HG02798 (cell line): ENCODE measurements around the gene KCNC2.

Experiments used
- ATAC-seq: cut with Tn5 transposase; IDR thresholded peaks from one replicate; pipeline ENCODE4 v1.9.1; 2021; ENCODE audit warnings: mild to moderate bottlenecking; ENCODE audit not compliant: unreplicated experiment, poor library complexity

The KCNC2 gene

DNA sequence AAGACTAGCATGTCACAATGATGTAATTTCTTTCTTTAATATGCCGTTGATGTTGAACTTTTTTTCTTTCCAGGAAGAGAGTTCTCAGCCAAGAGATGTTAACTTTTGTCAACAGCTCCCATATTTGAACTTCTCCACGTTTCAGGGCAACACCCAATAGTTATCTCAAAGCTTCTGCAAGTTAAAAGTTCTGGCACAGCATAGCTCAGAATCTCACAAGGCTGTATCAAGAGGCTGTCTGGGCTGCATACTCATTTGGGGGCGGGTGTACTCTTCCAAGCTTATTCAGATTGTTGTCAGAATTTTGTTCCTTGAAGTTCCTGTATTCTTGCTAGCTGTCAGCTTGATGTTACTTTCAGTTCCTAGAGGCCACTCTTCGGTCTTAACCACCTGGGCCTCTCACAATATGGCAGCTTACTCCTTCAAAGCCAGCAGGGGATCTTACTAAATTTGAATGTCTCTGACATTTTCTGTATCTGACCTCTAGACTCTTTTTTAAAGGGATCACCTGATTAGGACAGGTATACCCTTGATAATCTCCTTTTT is 38.9 kb downstream of the KCNC2 start:
- peak; percentile 83 for ATAC-seq

DNA sequence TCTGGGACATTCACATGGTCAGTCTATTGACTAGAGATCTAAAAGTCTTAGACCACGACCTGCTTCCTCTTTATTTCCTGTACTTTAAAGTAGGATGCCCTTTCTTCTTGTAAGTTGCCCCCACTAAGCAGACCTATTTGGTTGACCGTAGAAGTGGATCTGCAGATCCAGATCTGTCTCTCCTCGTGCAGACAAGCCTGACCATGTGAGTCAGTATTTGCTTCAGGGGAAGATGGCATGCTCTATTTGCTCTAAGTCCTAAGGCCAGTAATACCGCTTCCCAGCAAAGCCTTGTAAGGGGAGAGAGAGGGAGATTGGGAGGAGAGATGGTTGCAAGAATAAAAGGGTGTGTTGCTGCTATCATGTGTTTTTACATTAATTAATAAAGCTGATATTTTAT is 46.8 kb downstream of the KCNC2 start:
- ATAC-seq: no peak

- no peak for ATAC-seq
Measured at GRCh38 chr12:75161488-75161887, 48.2 kb downstream of the KCNC2 start.

DNA sequence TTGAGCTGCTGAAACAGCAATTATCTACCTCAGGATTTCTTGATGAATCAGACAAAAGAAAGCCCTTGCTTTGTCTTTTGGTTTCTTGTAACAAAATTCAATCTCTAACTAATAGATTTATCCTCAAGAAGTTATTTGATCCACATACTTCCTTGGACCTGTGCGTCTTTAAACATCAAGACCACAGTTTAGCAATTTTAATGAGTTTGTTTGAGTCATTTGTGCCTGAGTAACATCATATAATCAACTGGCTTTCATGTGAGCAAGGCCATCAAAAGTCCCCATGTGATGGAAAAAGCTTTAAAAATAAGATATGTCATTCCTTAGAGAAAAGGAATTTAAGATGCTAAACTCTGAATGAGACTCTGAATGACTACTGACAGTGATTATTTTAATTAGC is 52.3 kb downstream of the KCNC2 start:
- no peak for ATAC-seq

DNA sequence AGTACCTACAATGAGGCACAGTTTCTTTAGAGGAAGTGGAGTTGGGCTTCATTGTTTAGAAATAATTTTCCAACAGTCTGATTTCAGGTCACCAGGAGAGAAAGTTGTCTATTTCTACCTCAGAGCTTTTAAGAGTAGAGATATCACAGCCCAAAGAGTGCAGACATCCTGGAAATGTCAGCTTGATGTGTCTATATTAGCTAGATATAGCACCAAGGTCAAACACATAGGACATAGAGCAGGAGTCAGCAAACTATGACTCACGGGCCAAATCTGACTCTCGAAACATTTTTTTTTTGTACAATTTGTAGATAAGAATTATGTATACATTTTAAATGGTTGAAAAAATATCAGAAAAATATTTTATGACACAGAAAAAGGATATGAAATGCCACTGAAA is 53.7 kb downstream of the KCNC2 start:
- no peak for ATAC-seq

- no peak for ATAC-seq
Measured at GRCh38 chr12:75154388-75154787, 55.3 kb downstream of the KCNC2 start.

DNA sequence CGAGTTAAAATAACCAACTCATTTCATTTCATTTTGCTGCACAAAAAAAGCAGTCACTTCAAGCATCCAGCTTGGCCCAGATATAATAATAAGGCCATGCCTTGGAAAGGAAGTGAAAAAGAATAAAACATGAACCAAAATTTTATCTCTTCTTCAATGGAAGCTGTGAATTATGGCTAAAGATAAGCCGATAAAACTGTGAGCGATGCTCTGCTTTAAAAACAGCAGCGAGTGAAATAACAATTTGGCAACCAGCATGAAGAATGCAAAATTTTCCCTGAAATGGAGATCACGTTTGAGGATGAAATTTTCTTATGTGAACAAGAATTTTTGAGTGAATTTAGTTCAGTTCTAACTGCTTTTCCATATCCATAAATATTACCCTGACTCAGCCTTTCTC is 70.4 kb downstream of the KCNC2 start:
- no peak for ATAC-seq

DNA sequence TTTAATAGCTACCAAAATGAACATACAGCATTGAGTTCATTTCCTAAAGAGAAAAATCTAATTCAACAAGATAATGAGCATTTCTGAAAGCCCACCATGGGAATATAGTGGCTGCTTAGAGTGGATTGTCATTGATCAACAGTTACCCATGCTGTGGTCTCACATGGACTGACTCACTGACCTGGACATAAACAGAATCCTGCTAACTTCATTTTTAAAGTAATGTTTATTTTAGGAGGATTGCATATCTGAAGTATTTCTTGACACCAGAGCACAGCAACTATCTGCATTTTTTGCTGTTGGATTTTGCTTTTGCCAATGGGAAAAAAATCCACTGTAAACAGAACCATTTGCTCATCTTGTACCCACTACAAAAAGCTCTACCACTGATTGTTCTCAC is 71.7 kb downstream of the KCNC2 start:
- no peak for ATAC-seq

DNA sequence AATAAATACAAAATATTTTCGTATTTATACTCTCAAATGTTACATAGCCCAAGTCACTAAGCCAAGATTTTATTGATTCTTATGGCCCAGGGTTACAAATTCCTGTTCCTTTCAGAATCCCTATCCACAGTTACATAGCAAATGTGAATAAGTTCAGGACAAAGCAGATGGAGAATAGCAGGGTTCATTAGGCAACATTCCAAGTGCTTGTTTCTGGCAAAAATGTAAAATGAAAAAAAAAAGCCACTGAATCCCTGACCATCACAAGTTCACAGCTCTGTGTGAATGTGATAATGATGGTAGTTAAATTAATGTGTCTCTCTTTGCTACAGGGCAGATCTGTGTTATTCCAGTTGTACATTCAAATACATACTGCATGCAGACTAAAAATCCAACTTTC is 74.6 kb downstream of the KCNC2 start:
- no peak for ATAC-seq

DNA sequence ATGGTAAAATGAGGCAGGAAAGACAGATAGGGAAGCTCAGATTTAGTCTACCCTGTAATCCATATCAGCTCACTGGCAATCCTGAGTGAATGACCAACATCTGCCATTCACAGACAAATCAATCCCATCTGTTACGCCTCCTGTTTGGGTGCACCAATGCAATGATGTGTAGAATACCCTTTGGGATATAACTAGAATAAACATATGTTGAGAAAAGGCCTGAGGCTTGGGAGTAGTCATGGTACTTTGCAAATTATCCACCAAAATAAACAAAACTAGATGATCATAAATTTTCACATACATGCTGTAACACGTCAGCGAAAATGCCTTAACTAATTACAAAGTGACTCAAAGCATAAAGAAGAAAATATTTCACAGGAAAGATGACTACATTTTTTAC is 78.8 kb downstream of the KCNC2 start:
- no peak for ATAC-seq

DNA sequence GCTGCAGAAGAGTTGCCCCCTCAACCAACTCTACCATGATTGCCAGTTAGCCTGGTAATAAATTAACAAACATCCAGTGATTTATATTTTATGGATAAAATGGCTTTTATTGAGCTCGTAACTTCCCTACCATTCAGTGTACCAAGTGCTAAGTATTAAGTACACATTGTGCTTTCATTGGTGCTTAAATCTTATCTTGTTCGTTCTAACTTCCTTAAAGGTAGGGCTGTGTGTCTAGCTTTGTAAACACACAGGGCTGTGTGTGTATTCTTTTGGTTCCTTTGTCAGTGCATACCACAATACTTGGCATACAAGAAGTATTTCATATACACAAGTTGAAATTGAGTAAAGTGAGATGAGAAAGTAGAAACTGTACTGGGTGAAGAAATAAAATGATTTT is 80.4 kb downstream of the KCNC2 start:
- ATAC-seq: no peak

GRCh38 chr12:75121036-75121705 is 88.5 kb downstream of the KCNC2 start:
- ATAC-seq: no peak

DNA sequence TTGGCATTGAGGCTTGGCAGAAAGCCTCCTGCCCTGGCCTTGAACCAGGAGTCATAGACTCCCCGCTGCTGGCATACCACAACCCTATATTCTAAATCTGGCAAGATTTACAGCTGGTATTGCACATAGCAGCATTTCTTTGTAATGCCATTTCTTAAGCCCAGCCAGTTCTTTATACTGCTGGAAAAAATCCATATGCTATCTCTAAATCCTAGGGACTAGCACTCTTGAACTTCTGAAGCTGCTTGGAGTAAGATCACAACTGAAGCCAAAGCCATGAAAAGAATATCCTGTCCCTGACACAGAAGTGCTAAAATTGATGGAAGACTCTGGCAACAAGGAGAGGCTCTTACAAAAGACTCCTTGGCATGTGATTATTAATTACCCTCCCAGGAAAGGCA is 89.3 kb downstream of the KCNC2 start:
- no peak for ATAC-seq

DNA sequence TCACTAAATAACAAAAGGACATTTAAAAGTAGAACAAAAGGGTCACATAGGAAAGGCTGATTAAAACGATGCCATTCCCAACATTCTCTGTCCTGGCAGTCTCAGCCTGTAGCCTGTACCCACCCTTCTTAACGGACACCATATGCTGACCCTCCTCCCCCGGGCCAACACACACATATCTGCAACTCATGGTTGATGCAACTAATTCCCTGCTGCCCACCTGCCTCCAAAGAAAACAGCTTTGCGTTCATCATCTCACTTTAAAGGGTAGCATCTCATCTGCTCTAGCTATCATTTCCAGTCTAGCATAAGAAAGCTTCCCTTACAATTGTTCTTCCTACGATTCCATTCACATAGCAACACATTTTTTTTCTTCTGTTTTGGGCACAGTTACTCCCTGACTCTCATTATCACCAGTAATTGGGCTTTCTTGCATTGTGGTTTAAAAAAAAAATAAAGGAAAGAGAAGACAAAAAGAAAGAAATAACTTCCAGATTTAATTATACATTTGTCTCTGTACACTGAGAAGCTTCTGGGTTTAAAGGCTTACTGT is 92.9 kb downstream of the KCNC2 start:
- ATAC-seq: no peak

- no peak for ATAC-seq
Measured at GRCh38 chr12:75115748-75116147, 93.9 kb downstream of the KCNC2 start.

DNA sequence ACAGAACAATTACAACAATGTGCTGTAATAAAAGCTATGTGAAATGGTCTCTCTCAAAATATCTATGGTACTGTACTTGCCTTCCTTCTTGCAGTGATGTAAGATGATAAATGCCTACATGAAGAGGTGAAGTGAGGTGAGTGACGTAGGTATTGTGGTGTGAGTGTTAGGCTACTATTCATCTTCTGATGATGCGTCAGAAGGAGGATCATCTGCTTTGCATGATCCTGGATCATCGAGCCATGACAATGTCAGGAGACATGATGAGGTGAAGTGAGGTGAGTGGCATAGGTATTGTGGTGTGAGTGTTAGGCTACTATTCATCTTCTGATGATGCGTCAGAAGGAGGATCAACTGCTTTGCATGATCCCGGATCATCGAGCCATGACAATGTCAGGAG is 105.8 kb downstream of the KCNC2 start:
- no peak for ATAC-seq

GRCh38 chr12:75101781-75102180 is 107.9 kb downstream of the KCNC2 start:
- no peak for ATAC-seq

- no peak for ATAC-seq
Measured at GRCh38 chr12:75099210-75099609, 110.4 kb downstream of the KCNC2 start.

DNA sequence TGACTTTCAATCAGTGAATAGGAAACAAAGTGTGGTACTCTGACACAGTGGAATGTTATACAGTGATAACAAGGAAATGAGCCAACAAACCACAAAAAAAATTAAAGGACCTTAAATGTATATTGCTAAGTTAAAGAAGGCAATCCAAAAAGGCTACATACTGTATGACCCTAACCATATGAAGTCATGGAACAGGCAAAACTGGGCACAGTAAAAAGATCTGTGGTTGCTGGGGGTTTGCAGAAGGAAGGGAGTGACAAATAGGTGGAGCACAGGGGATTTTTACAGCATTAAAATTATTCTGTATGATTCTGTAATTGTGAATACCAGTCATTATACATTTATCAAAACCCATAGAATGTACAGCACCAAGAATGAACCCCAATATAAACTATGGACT is 112.6 kb downstream of the KCNC2 start:
- no peak for ATAC-seq

DNA sequence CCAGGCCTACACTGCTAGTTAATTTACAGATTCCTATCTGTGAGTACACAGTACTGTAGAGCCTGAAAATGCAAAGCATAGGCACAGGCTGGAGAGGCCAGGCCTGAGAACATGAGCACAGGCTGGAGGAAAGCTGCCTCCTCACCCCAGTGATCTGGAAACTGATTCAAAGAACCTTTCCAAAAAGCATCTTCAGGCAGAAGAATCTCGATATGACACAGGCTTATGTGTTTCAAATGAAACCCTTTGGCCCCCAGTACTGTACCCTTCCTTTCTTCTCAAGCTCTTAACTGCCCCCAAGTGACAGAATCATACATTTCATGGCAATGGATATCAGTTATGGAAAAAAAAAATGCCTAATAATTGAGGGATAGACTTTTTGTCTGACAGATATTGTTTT is 122.0 kb downstream of the KCNC2 start:
- ATAC-seq: no peak

- ATAC-seq: no peak
Measured at GRCh38 chr12:75086091-75087038, 123.3 kb downstream of the KCNC2 start.
